HepG2 (cell line): Measurements from ENCODE around the gene RAMP1. TPM values are rescaled to one million over a fixed set of nuclear protein-coding genes. Genes with fewer than 3 reads are reported as not detected.

Experiments used
- JUND ChIP-seq: sonication (generic); formaldehyde crosslinking; IDR thresholded peaks from 2 replicates; pipeline ENCODE4 v1.8.0; 2022; ENCODE audit warnings: mild to moderate bottlenecking, missing genetic modification reagents
- MAF1 ChIP-seq: sonication (generic); formaldehyde crosslinking; IDR thresholded peaks from 2 replicates; pipeline ENCODE4 v1.5.0; 2020; ENCODE audit warnings: missing genetic modification reagents, borderline replicate concordance
- NCOR1 ChIP-seq: fragments of 200-600 bp; sonication (generic); IDR thresholded peaks from 2 replicates; pipeline ENCODE4 v1.7.0; 2017; ENCODE audit warnings: antibody characterized with exemption, low read length, borderline replicate concordance
- SATB2 ChIP-seq: sonication (generic); formaldehyde crosslinking; IDR thresholded peaks from 2 replicates; pipeline ENCODE4 v1.5.0; 2020; ENCODE audit warnings: missing genetic modification reagents
- SMAD1 ChIP-seq: sonication (generic); formaldehyde crosslinking; IDR thresholded peaks from 2 replicates; pipeline ENCODE4 v1.4.0; 2020; ENCODE audit warnings: missing genetic modification reagents, low read depth, mild to moderate bottlenecking, borderline replicate concordance
- STAT5B ChIP-seq: sonication (generic); formaldehyde crosslinking; IDR thresholded peaks from 2 replicates; pipeline ENCODE4 v1.4.0; 2020; ENCODE audit warnings: missing genetic modification reagents
- ZNF235 ChIP-seq: sonication (generic); formaldehyde crosslinking; IDR thresholded peaks from 2 replicates; pipeline ENCODE4 v1.8.1; 2023; ENCODE audit warnings: mild to moderate bottlenecking, missing genetic modification reagents, borderline replicate concordance
- ZNF343 ChIP-seq: sonication (generic); formaldehyde crosslinking; IDR thresholded peaks from 2 replicates; pipeline ENCODE4 v1.4.0; 2020; ENCODE audit warnings: mild to moderate bottlenecking, missing genetic modification reagents
- ZNF468 ChIP-seq: sonication (generic); formaldehyde crosslinking; IDR thresholded peaks from 2 replicates; pipeline ENCODE4 v1.8.0; 2022; ENCODE audit warnings: mild to moderate bottlenecking, moderate library complexity, missing genetic modification reagents
- ZNF562 ChIP-seq: sonication (generic); formaldehyde crosslinking; IDR thresholded peaks from 2 replicates; pipeline ENCODE4 v1.8.0; 2022; ENCODE audit warnings: missing genetic modification reagents, borderline replicate concordance
- ZNF749 ChIP-seq: sonication (generic); formaldehyde crosslinking; IDR thresholded peaks from 2 replicates; pipeline ENCODE4 v1.8.0; 2022; ENCODE audit warnings: mild to moderate bottlenecking, missing genetic modification reagents, moderate library complexity, borderline replicate concordance
- ZSCAN9 ChIP-seq: IDR thresholded peaks from 2 replicates; pipeline ENCODE4 v1.6.1; 2016; ENCODE audit warnings: borderline replicate concordance
- polyA plus RNA-seq, 8 experiments: library from polyadenylated mRNA; depleted of rRNA in 3 of 8; stranded (reverse) in 7 of 8; unstranded in 1 of 8; fragments of >200 nt; fragmentation: Illumina TruSeq in 4 of 8; extraction: Trizol in 4 of 8; gene quantifications; 2 replicates each; pipeline versions ENCODE4 v1.2.1 to v1.2.3, GENCODE V29; 2011 to 2016; ENCODE audit warnings: low read depth in 4 of 8, missing spikeins in 1 of 8, mixed read lengths in 1 of 8; ENCODE audit not compliant: insufficient read depth in 1 of 8
- total RNA-seq, 5 experiments: library from RNA; depleted of rRNA; stranded (reverse); fragments of >200 nt; fragmentation: Illumina TruSeq; extraction: Trizol; gene quantifications; 2 replicates each; pipeline ENCODE4 v1.2.3, GENCODE V29; 2016; ENCODE audit warnings: low read depth in 1 of 5
- TF ChIP-seq, protein P1 (sequence below): sonication (generic); formaldehyde crosslinking; IDR thresholded peaks from 2 replicates; pipeline ENCODE4 v1.4.0; 2020; ENCODE audit warnings: missing genetic modification reagents, borderline replicate concordance
- TF ChIP-seq, protein P2 (sequence below): sonication (generic); formaldehyde crosslinking; IDR thresholded peaks from 2 replicates; pipeline ENCODE4 v1.4.0; 2020; ENCODE audit warnings: mild to moderate bottlenecking, missing genetic modification reagents
- TF ChIP-seq, protein P3 (sequence below): sonication (generic); formaldehyde crosslinking; conservative IDR thresholded peaks from 2 replicates; pipeline ENCODE4 v1.4.0; 2020; ENCODE audit warnings: missing genetic modification reagents
- TF ChIP-seq, protein P4 (sequence below): IDR thresholded peaks from 2 replicates; pipeline ENCODE4 v1.4.0; 2020; ENCODE audit warnings: mild to moderate bottlenecking, missing genetic modification reagents
- TF ChIP-seq, protein P5 (sequence below): sonication (generic); formaldehyde crosslinking; conservative IDR thresholded peaks from 2 replicates; pipeline ENCODE4 v1.8.0; 2022; ENCODE audit warnings: mild to moderate bottlenecking, moderate library complexity, missing genetic modification reagents

RAMP1 gene
- total and polyA plus RNA-seq, 2 of the 13 experiments (the other 11 are each of a cell fraction or from before 2014, with no cell fraction given), result 0.29 to 0.61 TPM

DNA sequence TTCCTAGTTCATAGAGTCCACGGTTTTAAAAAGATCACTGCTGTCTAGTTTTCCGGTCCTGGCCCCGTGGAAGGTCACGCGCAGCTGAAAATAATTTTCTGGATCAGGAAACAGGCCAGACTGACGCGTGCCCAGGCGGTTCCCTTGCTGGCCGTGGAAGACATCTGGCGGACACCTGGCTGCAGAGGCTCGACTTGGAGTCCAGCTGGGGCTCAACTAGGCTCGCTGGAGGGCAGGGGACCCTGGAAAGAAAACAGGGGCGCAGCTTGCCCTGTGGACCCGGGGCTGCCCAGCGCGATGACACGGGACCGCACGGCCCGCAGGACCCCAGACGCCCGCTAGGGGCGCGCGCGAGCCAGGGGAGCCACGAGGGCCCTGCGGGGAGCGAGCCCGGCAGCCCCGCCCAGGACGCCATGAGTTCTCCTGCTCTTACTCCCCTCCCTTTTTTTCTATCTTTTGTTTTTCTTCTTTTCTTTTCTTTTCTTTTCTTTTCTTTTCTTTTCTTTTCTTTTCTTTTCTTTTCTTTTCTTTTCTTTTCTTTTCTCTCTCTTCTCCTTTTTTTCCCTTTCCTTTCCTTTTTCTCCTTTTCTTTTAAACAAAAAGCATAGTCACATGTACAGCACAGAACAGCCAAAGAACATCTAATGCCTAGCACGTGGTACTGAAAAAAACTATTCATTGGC, 64.2 kb downstream of the RAMP1 start (continued):
- TF ChIP-seq, protein P1, sequence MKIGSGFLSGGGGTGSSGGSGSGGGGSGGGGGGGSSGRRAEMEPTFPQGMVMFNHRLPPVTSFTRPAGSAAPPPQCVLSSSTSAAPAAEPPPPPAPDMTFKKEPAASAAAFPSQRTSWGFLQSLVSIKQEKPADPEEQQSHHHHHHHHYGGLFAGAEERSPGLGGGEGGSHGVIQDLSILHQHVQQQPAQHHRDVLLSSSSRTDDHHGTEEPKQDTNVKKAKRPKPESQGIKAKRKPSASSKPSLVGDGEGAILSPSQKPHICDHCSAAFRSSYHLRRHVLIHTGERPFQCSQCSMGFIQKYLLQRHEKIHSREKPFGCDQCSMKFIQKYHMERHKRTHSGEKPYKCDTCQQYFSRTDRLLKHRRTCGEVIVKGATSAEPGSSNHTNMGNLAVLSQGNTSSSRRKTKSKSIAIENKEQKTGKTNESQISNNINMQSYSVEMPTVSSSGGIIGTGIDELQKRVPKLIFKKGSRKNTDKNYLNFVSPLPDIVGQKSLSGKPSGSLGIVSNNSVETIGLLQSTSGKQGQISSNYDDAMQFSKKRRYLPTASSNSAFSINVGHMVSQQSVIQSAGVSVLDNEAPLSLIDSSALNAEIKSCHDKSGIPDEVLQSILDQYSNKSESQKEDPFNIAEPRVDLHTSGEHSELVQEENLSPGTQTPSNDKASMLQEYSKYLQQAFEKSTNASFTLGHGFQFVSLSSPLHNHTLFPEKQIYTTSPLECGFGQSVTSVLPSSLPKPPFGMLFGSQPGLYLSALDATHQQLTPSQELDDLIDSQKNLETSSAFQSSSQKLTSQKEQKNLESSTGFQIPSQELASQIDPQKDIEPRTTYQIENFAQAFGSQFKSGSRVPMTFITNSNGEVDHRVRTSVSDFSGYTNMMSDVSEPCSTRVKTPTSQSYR (CRISPR knock-in tag), result no peak
- TF ChIP-seq NCOR1, result no peak
- no peak for TF ChIP-seq STAT5B (CRISPR knock-in tag)
- TF ChIP-seq ZNF468 (CRISPR knock-in tag), result no peak
- no peak for TF ChIP-seq SMAD1 (CRISPR knock-in tag)
- TF ChIP-seq ZNF343 (CRISPR knock-in tag), result no peak
- no peak; the same call in 1 of the 2 replicates for TF ChIP-seq ZNF235 (CRISPR knock-in tag)
- TF ChIP-seq MAF1 (CRISPR knock-in tag), result no peak
- no peak for TF ChIP-seq ZNF562 (CRISPR knock-in tag)
- no peak for TF ChIP-seq SATB2 (CRISPR knock-in tag)
- TF ChIP-seq, protein P2, sequence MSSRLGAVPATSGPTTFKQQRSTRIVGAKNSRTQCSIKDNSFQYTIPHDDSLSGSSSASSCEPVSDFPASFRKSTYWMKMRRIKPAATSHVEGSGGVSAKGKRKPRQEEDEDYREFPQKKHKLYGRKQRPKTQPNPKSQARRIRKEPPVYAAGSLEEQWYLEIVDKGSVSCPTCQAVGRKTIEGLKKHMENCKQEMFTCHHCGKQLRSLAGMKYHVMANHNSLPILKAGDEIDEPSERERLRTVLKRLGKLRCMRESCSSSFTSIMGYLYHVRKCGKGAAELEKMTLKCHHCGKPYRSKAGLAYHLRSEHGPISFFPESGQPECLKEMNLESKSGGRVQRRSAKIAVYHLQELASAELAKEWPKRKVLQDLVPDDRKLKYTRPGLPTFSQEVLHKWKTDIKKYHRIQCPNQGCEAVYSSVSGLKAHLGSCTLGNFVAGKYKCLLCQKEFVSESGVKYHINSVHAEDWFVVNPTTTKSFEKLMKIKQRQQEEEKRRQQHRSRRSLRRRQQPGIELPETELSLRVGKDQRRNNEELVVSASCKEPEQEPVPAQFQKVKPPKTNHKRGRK (CRISPR knock-in tag), result peak; percentile 97
- TF ChIP-seq, protein P3, sequence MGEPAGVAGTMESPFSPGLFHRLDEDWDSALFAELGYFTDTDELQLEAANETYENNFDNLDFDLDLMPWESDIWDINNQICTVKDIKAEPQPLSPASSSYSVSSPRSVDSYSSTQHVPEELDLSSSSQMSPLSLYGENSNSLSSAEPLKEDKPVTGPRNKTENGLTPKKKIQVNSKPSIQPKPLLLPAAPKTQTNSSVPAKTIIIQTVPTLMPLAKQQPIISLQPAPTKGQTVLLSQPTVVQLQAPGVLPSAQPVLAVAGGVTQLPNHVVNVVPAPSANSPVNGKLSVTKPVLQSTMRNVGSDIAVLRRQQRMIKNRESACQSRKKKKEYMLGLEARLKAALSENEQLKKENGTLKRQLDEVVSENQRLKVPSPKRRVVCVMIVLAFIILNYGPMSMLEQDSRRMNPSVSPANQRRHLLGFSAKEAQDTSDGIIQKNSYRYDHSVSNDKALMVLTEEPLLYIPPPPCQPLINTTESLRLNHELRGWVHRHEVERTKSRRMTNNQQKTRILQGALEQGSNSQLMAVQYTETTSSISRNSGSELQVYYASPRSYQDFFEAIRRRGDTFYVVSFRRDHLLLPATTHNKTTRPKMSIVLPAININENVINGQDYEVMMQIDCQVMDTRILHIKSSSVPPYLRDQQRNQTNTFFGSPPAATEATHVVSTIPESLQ (CRISPR knock-in tag), result no peak
- TF ChIP-seq, protein P4, sequence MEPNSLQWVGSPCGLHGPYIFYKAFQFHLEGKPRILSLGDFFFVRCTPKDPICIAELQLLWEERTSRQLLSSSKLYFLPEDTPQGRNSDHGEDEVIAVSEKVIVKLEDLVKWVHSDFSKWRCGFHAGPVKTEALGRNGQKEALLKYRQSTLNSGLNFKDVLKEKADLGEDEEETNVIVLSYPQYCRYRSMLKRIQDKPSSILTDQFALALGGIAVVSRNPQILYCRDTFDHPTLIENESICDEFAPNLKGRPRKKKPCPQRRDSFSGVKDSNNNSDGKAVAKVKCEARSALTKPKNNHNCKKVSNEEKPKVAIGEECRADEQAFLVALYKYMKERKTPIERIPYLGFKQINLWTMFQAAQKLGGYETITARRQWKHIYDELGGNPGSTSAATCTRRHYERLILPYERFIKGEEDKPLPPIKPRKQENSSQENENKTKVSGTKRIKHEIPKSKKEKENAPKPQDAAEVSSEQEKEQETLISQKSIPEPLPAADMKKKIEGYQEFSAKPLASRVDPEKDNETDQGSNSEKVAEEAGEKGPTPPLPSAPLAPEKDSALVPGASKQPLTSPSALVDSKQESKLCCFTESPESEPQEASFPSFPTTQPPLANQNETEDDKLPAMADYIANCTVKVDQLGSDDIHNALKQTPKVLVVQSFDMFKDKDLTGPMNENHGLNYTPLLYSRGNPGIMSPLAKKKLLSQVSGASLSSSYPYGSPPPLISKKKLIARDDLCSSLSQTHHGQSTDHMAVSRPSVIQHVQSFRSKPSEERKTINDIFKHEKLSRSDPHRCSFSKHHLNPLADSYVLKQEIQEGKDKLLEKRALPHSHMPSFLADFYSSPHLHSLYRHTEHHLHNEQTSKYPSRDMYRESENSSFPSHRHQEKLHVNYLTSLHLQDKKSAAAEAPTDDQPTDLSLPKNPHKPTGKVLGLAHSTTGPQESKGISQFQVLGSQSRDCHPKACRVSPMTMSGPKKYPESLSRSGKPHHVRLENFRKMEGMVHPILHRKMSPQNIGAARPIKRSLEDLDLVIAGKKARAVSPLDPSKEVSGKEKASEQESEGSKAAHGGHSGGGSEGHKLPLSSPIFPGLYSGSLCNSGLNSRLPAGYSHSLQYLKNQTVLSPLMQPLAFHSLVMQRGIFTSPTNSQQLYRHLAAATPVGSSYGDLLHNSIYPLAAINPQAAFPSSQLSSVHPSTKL (CRISPR knock-in tag), result no peak
- no peak for TF ChIP-seq ZSCAN9 (CRISPR knock-in tag)
- no peak for TF ChIP-seq JUND (CRISPR knock-in tag)
- no peak for TF ChIP-seq ZNF749 (CRISPR knock-in tag)
- TF ChIP-seq, protein P5, sequence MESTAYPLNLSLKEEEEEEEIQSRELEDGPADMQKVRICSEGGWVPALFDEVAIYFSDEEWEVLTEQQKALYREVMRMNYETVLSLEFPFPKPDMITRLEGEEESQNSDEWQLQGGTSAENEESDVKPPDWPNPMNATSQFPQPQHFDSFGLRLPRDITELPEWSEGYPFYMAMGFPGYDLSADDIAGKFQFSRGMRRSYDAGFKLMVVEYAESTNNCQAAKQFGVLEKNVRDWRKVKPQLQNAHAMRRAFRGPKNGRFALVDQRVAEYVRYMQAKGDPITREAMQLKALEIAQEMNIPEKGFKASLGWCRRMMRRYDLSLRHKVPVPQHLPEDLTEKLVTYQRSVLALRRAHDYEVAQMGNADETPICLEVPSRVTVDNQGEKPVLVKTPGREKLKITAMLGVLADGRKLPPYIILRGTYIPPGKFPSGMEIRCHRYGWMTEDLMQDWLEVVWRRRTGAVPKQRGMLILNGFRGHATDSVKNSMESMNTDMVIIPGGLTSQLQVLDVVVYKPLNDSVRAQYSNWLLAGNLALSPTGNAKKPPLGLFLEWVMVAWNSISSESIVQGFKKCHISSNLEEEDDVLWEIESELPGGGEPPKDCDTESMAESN, result no peak
